Measurements from ENCODE around the gene ASIC4.

The ASIC4 gene

GRCh38 chr2:219552382-219553167, 38.3 kb downstream of the ASIC4 start:
- no peak for TF ChIP-seq JUND (IDR thresholded peaks at IDR 0.05; ENCODE audit: low read depth)
- DNase-seq (ENCODE audit: low read depth in 1 of 2, low spot score in 1 of 2), result peak; percentile 80 to 86
- in situ Hi-C loops (cut with HindIII; ENCODE audit: low pct_unique_long_range_greater_than_20kb, low sequenced_read_pairs), result no loop called here

- DNase-seq (ENCODE audit: low read depth in 1 of 2, low spot score in 1 of 2), result no peak
- no peak for TF ChIP-seq JUND (IDR thresholded peaks at IDR 0.05; ENCODE audit: low read depth)
- in situ Hi-C loops (cut with HindIII; ENCODE audit: low pct_unique_long_range_greater_than_20kb, low sequenced_read_pairs), result no loop called here
These were observed 38.8 kb downstream of the ASIC4 start for GRCh38 chr2:219553168-219553417.

DNA sequence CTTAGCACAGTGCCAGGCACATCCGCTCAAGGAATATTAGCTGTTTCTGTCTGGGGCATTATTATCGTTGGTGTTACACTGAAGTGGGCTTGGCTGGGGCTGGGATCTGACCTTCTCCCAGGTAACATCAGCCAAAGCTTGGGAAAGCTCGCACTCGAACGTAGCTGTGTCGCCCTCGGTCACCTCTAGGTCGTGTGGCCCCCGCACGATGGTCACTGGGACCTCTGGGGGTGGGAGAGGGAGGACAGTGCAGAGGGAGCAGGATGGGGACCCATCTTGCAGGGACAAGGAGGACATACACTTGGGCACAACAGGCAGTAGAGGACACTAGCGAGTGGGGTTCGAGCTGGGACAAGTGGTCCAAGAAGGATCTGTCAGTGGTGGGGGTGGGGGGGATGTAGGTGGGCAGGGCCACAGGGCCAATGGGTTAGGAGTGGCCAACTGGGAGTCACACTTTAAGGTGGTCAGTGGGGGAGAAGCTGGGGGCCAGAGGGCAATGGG, 39.2 kb downstream of the ASIC4 start:
- in situ Hi-C loops (cut with HindIII; ENCODE audit: low pct_unique_long_range_greater_than_20kb, low sequenced_read_pairs), result no loop called here
- DNase-seq (ENCODE audit: low read depth in 1 of 2, low spot score in 1 of 2), result no peak
- TF ChIP-seq JUND (IDR thresholded peaks at IDR 0.05; ENCODE audit: low read depth), result no peak

GRCh38 chr2:219554350-219554749, 40.1 kb downstream of the ASIC4 start:
- in situ Hi-C loops (cut with HindIII; ENCODE audit: low pct_unique_long_range_greater_than_20kb, low sequenced_read_pairs), result no loop called here

DNA sequence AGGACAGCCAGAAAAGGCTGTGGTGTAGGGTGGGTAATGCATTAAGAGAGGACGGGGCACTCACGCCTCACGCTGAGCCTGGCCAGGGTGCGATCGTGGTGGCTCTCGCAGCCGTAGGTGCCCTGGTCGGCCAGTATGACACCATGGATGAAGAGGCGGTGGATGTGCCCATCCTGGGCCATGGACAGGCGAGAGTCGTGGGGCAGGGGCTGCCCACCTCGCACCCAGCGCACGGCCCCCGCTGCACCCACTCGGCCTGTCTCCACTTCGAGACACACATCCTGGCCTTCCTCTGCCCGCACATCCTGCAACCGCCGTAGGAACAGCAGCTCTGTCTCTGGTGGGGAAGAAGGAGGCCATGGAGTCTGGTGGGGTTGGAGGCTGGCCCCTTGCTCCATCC, 41.7 kb downstream of the ASIC4 start:
- in situ Hi-C loops (cut with HindIII; ENCODE audit: low pct_unique_long_range_greater_than_20kb, low sequenced_read_pairs), result no loop called here
- no peak for TF ChIP-seq JUND (IDR thresholded peaks at IDR 0.05; ENCODE audit: low read depth)
- no peak for DNase-seq (ENCODE audit: low read depth in 1 of 2, low spot score in 1 of 2)

More at GRCh38 chr2:219554350-219554749, 40.1 kb downstream of the ASIC4 start:
- TF ChIP-seq JUND (IDR thresholded peaks at IDR 0.05; ENCODE audit: low read depth), result no peak
- no peak for DNase-seq (ENCODE audit: low read depth in 1 of 2, low spot score in 1 of 2)

DNA sequence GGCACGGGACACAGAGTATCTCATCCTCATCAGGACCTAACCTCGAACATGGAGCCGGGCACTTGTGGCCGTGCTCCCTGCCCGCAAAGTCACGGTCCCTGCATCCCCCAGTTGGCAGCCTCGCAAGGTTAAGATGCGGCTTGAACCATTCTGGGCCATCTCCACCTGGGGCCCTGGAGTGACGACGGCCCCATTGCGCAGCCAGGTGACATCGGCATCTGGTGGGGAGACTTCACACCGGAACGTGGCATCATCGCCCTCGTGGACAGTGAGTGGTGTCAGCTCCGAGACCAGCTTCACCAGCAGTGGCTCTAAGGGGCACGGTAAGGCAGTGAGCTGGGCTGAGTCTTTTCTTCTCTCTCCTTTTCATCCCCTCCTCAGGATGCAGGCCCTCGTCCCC, 42.1 kb downstream of the ASIC4 start:
- in situ Hi-C loops (cut with HindIII; ENCODE audit: low pct_unique_long_range_greater_than_20kb, low sequenced_read_pairs), result no loop called here
- no peak for DNase-seq (ENCODE audit: low read depth in 1 of 2, low spot score in 1 of 2)
- TF ChIP-seq JUND (IDR thresholded peaks at IDR 0.05; ENCODE audit: low read depth), result no peak

DNA sequence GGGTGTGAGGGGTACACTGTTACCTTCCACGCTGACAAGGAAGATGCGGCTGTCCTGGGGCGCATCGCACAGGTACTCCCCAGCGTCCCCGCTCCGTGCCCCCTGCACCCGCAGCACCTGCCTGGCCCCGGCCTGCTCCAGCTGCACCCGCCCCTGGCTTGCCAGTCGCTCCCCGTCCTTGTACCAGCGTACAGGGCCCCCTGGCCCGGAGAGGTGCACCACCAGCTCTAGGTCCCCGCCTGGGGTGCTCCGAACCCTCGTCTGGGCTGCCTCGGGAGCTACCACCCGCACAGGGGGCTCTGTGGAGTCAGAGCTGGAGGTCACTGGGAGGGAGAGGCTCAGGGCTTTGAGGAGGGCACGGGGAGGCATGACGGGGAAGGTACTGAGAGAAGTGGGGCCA, 43.0 kb downstream of the ASIC4 start:
- TF ChIP-seq JUND (IDR thresholded peaks at IDR 0.05; ENCODE audit: low read depth), result no peak
- in situ Hi-C loops (cut with HindIII; ENCODE audit: low pct_unique_long_range_greater_than_20kb, low sequenced_read_pairs), result no loop called here
- no peak for DNase-seq (ENCODE audit: low read depth in 1 of 2, low spot score in 1 of 2)

- in situ Hi-C loops (cut with HindIII; ENCODE audit: low pct_unique_long_range_greater_than_20kb, low sequenced_read_pairs), result no loop called here
- TF ChIP-seq JUND (IDR thresholded peaks at IDR 0.05; ENCODE audit: low read depth), result no peak
- DNase-seq (ENCODE audit: low read depth in 1 of 2, low spot score in 1 of 2), result no peak
These were observed 43.8 kb downstream of the ASIC4 start for GRCh38 chr2:219557791-219558785.

- no peak for TF ChIP-seq JUND (IDR thresholded peaks at IDR 0.05; ENCODE audit: low read depth)
- DNase-seq (ENCODE audit: low read depth in 1 of 2, low spot score in 1 of 2), result no peak
- in situ Hi-C loops (cut with HindIII; ENCODE audit: low pct_unique_long_range_greater_than_20kb, low sequenced_read_pairs), result no loop called here
These were observed 45.1 kb downstream of the ASIC4 start for GRCh38 chr2:219559156-219559915.

GRCh38 chr2:219560037-219560892, 46.0 kb downstream of the ASIC4 start:
- DNase-seq (ENCODE audit: low read depth in 1 of 2, low spot score in 1 of 2), result no peak
- in situ Hi-C loops (cut with HindIII; ENCODE audit: low pct_unique_long_range_greater_than_20kb, low sequenced_read_pairs), result no loop called here
- no peak for TF ChIP-seq JUND (IDR thresholded peaks at IDR 0.05; ENCODE audit: low read depth)

- DNase-seq (ENCODE audit: low read depth in 1 of 2, low spot score in 1 of 2), result no peak
- in situ Hi-C loops (cut with HindIII; ENCODE audit: low pct_unique_long_range_greater_than_20kb, low sequenced_read_pairs), result no loop called here
- no peak for TF ChIP-seq JUND (IDR thresholded peaks at IDR 0.05; ENCODE audit: low read depth)
These were observed 46.6 kb downstream of the ASIC4 start for GRCh38 chr2:219560893-219561178.

Data from T47D (cell line).